C4-2B (cell line): ENCODE results near the gene NPTX2.

Experiments
- H3K27ac ChIP-seq: fragments of 450-650 bp; 2 replicates; pipeline ENCODE4 v1.5.1; 2017
- CTCF ChIP-seq: fragments of 450-650 bp; conservative IDR thresholded peaks from 2 replicates; pipeline ENCODE4 v1.5.1; 2017; ENCODE audit warnings: mild to moderate bottlenecking
- ZFX ChIP-seq: fragments of 450-650 bp; IDR thresholded peaks from 2 replicates; pipeline ENCODE4 v1.6.1; 2017

The NPTX2 gene

DNA sequence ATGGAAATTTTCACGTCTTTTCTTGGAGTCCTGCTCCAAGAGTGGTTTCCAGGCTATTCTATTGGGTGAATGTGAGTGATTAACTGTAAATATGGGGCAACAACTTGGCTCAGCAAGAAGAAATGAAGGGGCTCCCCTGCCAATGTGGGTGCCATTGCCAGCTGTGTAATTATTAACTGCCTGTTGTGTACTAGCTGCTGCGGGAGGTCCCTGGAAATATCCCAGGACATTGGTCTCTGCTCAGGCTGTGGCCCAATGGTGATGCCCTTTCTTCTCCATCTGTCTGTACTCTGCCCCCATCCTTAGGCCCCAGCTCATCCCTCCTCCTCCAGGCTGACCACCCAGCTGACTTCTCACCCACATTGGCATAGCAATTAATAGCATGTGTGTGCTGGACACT lies 29.4 kb downstream of the NPTX2 start:
- H3K27ac ChIP-seq, result no peak overlapping the region
- no peak for TF ChIP-seq ZFX
- no peak for TF ChIP-seq CTCF

- H3K27ac ChIP-seq, result no peak overlapping the region
These were observed 30.2 kb downstream of the NPTX2 start for GRCh38 chr7:98647326-98647725.

DNA sequence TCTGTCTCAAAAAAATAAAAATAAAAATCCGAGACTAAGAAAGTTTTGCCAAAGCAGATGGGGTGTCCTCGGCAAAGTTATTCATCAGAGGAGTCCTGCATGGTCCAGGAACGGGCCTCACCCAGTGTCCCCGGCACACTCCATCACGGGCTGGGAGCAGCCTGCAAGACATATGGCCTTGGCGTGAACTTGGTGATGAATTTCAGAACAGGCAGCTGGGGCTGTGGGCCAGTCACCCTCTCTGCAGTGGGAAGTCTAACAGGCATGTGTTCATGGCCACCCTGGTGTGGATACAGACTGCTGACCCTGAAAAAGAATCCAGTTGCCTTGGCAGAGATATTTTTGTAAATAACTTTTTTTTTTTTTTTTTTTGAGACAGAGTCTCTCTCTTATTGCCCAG lies 34.7 kb downstream of the NPTX2 start:
- TF ChIP-seq ZFX, result no peak
- no peak for TF ChIP-seq CTCF
- H3K27ac ChIP-seq, result no peak overlapping the region

More at GRCh38 chr7:98647326-98647725, 30.2 kb downstream of the NPTX2 start:
- TF ChIP-seq CTCF, result no peak
- no peak for TF ChIP-seq ZFX

GRCh38 chr7:98653601-98654310 lies 36.7 kb downstream of the NPTX2 start:
- TF ChIP-seq ZFX (no peak), CTCF (no peak)

GRCh38 chr7:98654524-98655272 lies 37.6 kb downstream of the NPTX2 start:
- no peak overlapping the region for H3K27ac ChIP-seq
- TF ChIP-seq CTCF, result no peak
- no peak for TF ChIP-seq ZFX

More at GRCh38 chr7:98653601-98654310, 36.7 kb downstream of the NPTX2 start:
- no peak overlapping the region for H3K27ac ChIP-seq

DNA sequence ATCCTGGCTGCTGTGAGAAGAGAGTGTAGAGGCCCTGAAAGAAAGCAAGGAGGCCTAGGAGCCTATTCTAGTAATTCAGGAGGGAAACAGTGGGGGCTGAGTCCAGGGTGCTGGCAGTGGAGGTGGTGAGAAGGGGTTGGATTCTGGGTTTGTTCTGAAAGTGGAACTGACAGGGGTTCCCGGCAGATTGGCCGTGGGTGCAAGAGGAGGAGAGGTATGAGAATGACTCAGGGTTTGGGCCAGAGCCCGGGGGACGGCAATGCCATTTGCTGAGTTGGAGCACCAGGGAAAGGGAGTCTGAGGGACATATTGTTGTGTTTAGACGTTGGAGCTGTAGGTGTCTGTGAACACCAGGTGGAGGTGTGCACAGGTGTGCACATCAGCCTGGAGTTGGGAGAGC lies 38.5 kb downstream of the NPTX2 start:
- TF ChIP-seq CTCF, result no peak
- TF ChIP-seq ZFX, result no peak
- H3K27ac ChIP-seq, result no peak overlapping the region

DNA sequence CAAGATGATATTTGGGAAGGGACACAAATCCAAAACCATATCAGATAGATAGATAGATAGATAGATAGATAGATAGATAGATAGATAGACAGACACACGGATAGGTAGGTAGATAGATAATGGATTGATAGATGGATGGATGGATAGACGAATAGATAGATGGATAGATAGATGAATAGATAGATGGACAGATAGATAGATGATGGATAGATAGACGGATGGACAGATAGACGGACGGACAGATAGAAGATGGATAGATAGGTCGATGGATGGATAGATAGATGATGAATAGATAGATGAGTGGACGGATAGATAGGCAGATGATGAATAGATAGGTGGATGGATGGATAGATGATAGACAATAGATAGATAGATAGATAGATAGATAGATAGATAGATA lies 39.8 kb downstream of the NPTX2 start:
- H3K27ac ChIP-seq, result no peak overlapping the region
- no peak for TF ChIP-seq ZFX
- TF ChIP-seq CTCF, result no peak
